ENCODE measurements around the gene PAGR1. TPM values are rescaled to one million over a fixed set of nuclear protein-coding genes. Genes with fewer than 3 reads are reported as not detected.
A peak's percentile ranks its signal among the peaks of the same experiment; 100 is the strongest.

PAGR1 gene
- total and polyA plus RNA-seq, 9 of the 15 experiments (the other 6 are each of a cell fraction or from before 2014, with no cell fraction given), result 1.4 to 58.2 (median 16.8) TPM

- TF ChIP-seq CXXC5 (CRISPR knock-in tag; IDR thresholded peaks at IDR 0.05), result peak; percentile 95
- no peak for TF ChIP-seq DDX20 (tag; IDR thresholded peaks at IDR 0.05; ENCODE audit: low read depth)
- 0 out of 2 replicates have a peak, but pooled peaks have one; percentile 22 for TF ChIP-seq E2F5 (CRISPR knock-in tag; IDR thresholded peaks at IDR 0.05)
- peak; percentile 81 for TF ChIP-seq SIN3B (IDR thresholded peaks at IDR 0.05; ENCODE audit: low read depth)
- TF ChIP-seq SMARCA5 (IDR thresholded peaks at IDR 0.05), result no peak
- peak; percentile 92 for TF ChIP-seq TAF1 (IDR thresholded peaks at IDR 0.05; ENCODE audit: control insufficient read depth, extremely low read depth, insufficient read depth, low read length, severe bottlenecking)
- TF ChIP-seq MYNN (IDR thresholded peaks at IDR 0.05), result peak; percentile 92
- no peak for TF ChIP-seq MYNN (CRISPR knock-in tag; IDR thresholded peaks at IDR 0.05)
- peak; percentile 97 for TF ChIP-seq ERF (CRISPR knock-in tag; IDR thresholded peaks at IDR 0.05)
- TF ChIP-seq ELK3 (CRISPR knock-in tag; IDR thresholded peaks at IDR 0.05), result no peak
- TF ChIP-seq TOE1 (IDR thresholded peaks at IDR 0.05; ENCODE audit: borderline replicate concordance), result peak; percentile 94
- TF ChIP-seq TOE1 (CRISPR knock-in tag; IDR thresholded peaks at IDR 0.05; ENCODE audit: borderline replicate concordance, low read depth), result no peak
- no peak for TF ChIP-seq PTRF (tag; IDR thresholded peaks at IDR 0.05)
- no peak for TF ChIP-seq CBFB (CRISPR knock-in tag; IDR thresholded peaks at IDR 0.05)
- peak; percentile 25 to 87; a peak in 2 of 4 replicates for TF ChIP-seq SIN3A (IDR thresholded peaks at IDR 0.05; ENCODE audit: borderline replicate concordance in 2 of 2, control insufficient read depth in 1 of 2, low read depth in 2 of 2, low read length in 2 of 2)
- TF ChIP-seq ZBTB1 (CRISPR knock-in tag; IDR thresholded peaks at IDR 0.05; ENCODE audit: borderline replicate concordance, low read depth), result peak; percentile 66; the same call in 1 of the 2 replicates
- TF ChIP-seq, protein P1, sequence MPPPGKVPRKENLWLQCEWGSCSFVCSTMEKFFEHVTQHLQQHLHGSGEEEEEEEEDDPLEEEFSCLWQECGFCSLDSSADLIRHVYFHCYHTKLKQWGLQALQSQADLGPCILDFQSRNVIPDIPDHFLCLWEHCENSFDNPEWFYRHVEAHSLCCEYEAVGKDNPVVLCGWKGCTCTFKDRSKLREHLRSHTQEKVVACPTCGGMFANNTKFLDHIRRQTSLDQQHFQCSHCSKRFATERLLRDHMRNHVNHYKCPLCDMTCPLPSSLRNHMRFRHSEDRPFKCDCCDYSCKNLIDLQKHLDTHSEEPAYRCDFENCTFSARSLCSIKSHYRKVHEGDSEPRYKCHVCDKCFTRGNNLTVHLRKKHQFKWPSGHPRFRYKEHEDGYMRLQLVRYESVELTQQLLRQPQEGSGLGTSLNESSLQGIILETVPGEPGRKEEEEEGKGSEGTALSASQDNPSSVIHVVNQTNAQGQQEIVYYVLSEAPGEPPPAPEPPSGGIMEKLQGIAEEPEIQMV (tag; conservative IDR thresholded peaks at IDR 0.05; ENCODE audit: low read depth), result no peak
- TF ChIP-seq NR4A1 (CRISPR knock-in tag; IDR thresholded peaks at IDR 0.05), result no peak; the same call in 1 of the 2 replicates
- peak; percentile 91 for TF ChIP-seq NR4A1 (tag; IDR thresholded peaks at IDR 0.05)
- TF ChIP-seq TCF15 (CRISPR knock-in tag; IDR thresholded peaks at IDR 0.05), result no peak
- TF ChIP-seq ZFP1 (CRISPR knock-in tag; IDR thresholded peaks at IDR 0.05), result 0 out of 2 replicates have a peak, but pooled peaks have one; percentile 32
Observed at GRCh38 chr16:29805232-29806098, 10.5 kb upstream of the PAGR1 start (continued).

Data from K562 (cell line).